NCI-H2081 (cell line): ENCODE data around the gene DENND4C.
"Not testable (repeated sequence)": the region's sequence is repeated elsewhere in the genome, so short reads cannot be mapped to it uniquely, and the experiment has no call there.

Source experiments
- DNase-seq, 2 experiments: peaks; one replicate each; lab custom pipeline; 2025; lab: John Stamatoyannopoulos, UW

DENND4C gene

DNA sequence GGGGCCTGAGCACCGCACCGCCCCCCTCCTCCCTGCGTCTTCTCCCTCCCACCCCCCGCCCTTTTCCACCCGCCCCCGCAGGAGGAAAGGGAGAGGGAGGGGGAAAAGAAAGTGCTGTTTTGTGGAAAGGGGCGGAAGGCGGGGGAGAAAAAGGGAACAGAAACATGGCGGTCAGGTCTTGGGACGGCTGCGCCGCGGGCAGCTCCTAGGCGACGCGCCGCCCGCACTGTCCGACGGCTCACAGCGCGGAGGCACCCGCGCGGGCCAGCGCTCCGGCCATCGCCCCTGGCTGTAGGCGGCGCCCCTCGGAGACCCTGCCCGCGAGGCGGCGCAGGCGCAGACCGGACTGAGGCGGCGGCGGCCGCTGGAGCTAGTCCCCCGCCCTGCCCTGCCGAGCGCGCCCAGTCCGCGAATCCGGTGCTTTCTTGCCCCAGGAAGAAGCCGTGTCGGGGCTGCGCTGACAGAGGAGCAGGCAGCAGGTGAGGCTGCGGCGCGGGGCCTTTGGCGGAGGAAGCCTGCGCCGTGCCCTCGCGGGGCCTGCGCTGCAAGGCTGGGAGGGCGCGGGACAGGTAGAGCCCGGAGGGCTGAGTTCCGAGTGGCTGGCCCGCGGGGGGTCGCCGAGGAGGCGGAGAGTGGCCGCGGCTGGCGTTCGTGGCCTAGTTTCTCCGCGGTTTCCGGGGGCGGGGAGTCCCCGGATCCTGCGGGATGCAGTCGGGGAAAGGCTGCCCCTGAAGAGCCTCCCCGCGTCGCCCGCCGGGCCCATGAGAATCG, at the start of gene DENND4C:
DENND4C (plus strand) TSS at position 339 of the 771 bp plus-strand sequence. CDS start 45,482 bp downstream, outside the sequence.
- peak; percentile 88 to 92 for DNase-seq

DNA sequence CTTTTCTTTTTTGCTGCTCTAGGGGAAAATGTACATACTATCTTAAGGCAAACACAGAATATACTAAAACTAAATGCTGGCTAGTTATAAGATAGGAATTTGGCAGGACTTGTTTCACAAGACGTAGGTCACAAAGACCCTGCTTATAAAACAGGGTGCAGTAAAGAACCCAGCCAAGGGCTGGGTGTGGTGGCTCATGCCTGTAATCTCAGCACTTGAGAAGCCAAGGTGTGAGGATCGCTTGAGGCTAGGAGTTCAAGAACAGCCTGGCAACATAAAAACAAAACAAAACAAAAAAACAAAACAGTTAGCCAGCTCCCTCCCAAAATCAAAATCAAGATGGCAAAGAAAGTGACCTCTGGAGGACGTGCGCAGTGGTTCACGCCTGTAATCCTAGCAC, 49.5 kb upstream of the DENND4C start:
- no peak for DNase-seq

DNA sequence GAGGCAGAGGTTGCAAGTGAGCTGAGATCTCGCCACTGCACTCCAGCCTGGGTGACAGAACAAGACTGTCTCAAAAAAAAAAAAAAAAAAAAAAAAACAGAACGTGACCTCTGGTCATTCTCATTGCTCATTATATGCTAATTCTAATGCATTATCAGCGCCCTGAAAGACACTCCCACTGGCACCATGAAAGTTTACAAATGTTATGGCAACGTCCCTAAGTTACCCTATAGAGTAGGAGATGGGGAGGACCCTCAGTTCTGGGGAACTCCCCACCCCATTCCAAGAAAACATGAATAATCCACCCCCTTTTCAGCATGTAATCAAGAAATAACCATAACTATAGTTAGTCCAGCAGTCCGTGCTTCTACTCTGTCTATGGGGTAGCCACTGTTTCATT, 48.9 kb upstream of the DENND4C start:
- no peak for DNase-seq

DNA sequence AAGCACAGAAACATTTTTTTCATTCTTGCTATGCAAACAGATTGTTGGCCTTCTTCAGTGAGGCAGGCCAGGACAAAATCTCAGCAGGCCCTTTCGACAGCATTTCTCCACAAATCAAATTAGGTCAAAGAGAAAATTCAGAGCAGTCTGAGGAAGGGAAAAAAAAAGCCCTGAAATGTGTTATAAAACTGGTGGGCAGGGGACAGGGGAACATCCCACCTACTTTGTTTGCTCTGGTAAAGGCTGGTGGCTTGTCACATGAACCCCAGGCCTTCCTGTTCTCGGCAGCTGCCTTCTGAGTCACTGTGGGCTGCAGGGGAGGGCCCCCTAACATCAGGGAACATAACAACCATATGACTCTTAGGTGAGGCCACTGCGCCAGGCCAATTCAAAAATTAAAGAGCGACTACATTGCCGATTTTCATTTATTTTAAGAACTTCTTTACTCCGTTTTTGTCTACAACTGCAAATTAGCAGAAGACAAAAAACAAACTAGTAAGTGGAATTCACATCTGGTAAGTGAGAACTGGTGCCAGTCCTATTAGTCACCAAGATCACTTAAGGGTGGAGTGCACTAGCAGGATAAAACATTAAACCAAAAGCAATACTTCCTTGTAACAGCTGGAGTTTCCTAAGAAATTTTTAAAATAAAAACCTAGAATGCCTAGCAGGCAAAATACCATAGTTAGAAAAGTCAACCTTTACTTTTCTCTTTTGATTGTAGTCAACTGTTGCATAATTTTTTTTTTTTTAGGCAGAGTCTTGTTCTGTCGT, 46.2 kb upstream of the DENND4C start:
- DNase-seq = peak in 1 of 2 experiments; percentile 15

DNA sequence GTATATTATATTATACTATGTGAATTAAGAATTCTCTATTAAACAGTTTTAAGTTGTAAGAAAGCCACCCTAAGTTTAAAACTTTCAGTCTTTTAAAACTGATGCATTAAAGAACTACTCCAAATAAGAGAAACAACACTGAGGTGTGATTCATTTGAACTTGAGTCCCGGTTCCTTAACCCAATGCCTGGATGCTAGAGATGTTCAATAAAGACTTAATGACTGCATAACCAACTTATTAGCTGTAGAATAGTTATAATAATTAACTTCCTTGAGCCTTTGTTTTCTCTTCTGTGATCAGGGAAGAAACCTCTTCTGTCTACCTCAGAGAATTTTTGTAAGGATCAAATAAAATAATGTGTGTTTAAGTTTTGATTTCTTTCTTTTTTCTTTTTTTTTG, 45.3 kb upstream of the DENND4C start:
- no peak for DNase-seq

DNA sequence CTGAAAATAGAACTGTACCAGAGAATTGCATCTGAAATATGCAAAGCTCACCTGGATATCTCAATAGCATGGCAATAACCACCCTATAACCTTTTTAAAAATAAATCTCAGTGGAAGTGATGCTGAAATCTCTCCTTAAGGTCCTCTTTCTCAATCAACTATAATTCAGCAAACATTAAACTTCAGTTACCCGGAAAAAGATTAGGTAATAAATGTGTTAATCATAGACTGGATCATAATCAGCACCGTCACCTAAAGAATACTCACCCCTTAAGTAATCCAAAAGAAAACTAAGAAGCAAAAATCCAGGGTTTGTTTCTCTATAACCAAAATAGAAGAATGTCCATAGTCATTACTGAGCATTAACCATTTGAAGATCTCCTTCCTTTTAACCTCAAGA, 44.3 kb upstream of the DENND4C start:
- no peak for DNase-seq

DNA sequence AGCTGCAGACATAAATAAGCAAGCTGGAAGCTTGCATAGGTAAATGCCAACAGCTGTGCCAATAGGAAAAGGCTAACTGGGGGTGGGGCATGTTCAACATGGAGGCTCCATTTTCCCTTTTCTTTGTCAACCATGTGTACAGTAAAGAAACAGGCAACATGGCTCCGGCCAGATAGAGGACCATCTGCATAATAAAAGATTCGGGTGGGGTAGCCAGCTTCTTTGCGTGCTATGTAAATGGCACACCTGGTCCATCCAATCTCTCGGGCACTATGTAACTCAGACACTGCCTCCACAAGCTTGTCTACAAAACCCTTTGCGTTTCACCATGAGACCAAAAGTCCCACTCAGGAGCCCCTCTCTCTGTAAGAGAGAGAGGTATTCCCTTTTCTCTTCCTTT, 41.7 kb upstream of the DENND4C start:
- no peak for DNase-seq

DNA sequence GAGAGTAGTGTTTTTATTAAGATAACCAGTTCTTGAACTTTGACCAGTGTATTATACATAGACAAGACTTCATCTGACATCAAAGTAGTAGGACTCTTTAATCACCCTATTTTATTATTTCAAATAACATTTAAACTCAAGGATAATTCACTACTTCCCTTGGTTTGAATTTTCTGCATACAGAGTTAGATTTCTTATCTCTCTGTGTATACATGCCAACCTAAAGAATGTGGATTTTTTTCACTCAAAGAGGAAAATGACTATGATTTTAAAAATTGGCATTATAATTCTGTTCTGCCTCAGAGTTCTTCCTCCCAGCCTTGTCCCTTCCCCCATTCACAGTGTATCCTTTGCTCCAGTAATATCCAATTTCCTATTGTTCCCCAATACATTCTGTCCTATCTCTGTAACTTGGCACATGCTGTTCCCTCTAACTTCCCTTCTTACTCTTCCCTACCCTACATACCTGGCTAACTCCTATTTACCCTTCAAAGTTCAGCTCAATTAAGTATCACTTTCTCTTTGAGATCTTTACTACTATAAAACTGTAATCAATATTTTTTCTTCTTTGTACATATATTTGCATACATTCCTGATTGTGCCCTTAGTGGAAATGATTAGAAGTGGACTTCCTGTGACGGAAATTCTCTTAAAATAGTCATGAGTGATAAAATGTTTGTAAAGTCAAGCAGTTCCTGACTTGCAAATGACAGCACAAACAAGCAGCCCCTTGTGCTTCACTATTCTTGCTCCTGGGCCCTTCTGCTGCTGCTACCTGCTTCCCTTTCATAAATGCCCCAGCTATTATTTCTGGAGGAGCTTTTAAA, 38.1 kb upstream of the DENND4C start:
- no peak for DNase-seq

DNA sequence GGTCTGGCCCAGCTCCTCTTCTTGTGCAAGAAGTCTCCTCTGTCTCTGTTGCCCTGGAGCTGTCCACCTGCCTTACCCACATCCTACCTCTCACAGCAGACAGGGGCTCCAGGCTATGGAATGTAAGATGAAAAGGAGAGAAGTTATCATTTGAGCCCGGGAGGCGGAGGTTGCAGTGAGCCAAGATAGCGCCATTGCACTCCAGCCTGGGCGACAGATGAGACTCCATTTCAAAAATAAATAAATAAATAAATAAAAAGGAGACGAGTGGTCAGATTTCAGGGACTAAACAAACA, 37.5 kb upstream of the DENND4C start:
- DNase-seq = no peak

DNA sequence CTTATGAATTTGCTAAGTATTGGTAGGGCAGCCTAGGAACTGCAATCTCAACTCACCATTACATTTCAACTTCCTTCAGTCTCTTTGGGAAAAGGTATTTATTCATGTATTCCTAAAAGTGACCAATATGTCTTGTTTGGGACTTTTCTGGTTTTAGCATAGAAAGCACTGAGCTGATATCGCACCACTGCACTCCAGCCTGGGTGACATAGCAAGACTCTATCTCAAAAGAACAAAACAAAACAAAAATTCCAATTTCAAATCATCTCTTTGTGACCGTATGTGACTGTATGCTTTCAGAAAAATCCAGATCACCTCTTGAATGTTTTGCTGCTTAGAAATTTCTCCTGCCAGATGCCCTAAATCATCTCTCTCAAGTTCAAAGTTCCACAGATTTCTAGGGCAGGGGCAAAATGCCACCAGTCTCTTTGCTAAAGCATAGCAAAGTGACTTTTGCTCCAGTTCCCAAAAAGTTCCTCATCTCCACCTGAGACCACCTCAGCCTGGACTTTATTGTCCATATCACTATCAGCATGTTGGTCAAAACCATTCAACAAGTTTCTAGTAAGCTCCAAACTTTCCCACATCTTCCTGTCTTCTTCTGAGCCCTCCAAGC, 37.0 kb upstream of the DENND4C start:
- not testable (repeated sequence) for DNase-seq

DNA sequence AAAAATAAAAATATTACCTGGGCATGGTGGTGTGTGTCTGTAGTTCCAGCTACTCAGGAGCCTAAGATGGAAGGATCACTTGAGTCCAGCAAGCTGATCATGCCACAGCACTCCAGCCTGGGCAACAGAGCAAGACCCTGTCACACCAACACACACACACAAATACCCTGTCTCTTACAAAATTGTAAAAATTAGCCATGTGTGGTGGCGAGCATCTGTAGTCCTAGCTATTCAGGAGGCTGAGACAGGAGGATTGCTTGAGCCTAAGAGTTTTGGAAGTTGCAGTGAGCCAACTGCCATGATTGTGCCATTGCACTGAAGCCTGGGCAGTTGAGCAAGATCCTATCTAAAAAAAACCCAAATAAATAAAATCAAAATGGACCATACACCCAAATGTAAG, 32.1 kb upstream of the DENND4C start:
- no peak for DNase-seq

DNA sequence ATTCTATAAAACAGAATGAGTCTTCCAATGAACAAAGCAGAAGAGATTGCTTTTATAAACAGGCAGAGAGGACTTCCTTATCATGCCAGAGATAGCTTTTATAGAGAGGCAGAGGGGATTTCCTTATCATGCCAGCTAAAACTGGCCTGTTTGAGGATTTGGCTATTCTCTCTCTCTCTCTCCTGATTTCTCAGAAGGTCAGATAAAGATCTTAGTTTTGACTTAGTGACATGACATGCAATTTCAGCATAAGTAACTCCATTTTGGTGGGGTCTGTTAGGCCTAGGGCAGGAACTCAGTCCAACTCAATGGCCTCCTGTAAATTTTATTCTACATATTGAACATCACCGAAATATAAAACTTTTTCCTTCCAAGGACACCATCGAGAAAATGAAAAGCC, 31.5 kb upstream of the DENND4C start:
- no peak for DNase-seq

DNA sequence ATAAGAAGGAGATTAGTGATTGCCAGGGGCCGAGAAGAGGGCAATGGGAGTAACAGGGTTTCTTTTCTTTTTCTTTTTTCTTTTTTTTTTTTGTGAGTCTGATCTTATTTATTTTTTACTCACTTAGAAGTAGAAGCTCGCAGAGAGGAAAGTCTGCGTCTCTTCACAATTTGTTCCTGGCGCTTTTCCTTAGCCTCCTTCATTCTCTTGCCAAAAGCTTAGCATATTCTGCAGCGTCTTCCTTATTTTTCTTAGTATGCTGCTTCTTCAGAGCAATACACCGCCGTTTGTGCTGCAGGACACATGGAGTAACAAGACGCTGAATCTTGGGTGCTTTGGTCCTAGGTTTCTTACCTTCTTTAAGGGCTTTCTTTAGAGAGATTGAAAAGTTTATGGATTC, 30.3 kb upstream of the DENND4C start:
- DNase-seq = no peak

DNA sequence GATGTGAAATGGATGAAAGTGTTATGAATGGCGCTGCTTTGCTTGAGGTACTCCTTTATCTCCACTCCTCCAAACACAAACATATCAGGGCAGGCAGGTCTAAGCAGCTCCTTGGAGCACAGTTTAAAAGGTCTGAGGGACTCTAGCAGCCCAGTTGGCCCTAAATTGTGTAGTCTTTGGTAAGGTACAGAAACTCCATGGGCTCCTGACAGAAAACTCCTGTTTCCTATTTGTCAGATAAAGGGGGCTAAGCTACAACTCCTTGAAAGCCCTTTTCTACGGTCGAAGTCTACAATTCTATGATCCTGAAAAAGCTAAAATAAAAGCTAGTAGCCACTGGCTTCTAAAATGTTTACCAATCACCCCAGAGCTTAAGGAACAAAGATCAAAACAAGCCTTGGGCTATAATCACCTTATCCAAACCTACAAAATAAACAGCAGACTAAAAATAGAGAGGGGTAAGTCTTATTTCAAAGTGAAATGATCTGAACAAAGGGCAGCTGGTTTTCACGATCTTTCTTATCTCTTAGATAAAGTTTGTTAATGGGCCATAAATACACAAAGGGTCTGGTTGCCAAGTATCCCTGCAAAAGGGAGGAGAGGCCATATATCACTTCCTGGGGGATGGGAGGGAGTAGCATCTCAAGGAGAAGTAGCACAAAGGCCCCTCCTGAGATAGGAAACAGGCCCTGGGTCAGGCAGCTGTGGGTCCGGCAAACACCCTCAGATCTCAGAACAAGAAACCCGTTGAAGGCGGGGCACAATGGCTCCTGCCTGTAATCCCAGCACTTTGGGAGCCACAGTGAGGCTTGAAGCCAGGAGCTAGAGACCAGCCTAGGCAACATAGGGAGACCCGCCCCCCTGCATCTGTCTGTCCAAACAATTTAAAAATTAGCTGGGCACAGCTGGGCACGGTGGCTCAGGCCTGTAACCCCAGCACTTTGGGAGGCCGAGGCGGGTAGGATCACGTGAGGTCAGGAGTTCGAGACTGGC, 28.3 kb upstream of the DENND4C start:
- DNase-seq = peak; percentile 3 to 19

DNA sequence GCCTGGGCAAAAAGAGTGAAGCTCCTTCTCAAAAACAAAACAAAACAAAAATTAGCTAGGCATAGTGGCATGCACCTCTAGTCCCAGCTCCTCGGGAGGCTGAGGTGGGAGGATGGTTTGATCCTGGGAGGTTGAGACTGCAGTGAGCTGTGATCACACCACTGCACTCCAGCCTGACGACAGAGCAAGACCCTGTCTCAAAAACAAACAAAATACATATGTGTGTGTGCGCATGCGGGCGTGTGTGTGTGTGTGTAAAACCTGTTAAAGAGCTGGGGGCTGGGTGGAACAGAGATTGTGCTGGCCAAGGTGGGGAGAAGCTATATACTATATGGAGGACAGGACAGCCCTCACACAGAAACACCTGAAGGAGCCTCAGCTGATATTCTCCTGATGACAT, 27.4 kb upstream of the DENND4C start:
- DNase-seq = no peak

DNA sequence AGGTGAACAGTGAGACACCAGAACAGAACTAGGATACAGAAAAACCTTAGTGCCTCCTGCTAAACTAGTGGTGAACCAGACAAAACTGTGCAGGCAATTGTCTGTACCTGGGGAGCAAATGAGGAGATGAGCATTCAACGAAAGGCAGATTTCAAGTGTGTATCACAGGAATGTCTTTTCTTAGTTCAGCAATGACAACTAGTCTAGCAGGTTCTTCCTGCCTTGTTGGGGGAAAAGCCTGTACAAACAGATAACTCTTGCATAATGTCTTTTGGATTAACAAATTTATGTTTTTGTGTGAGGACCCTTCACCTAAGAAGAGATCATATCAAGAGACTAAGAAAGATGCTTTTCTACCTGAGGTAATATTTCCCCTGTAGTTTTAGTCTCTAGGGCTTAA, 21.8 kb upstream of the DENND4C start:
- no peak for DNase-seq

DNA sequence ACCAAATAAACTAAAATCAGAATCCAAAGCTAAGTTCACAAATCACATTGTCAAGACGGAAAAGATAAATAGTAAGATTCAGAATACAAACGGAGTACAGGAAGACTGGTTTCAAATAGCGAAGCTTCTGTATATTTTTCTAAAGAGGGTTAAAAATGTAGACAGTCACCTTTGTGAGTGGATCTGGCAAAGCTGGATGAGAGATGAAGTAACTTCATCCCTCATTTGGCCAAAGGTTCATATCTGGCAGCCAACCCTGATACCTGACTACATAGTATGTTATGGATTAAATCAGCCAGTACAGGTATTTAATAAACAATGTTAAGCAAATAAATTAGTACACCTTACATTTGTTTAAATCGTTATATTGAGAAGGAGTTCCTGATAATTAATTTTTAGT, 21.3 kb upstream of the DENND4C start:
- no peak for DNase-seq

DNA sequence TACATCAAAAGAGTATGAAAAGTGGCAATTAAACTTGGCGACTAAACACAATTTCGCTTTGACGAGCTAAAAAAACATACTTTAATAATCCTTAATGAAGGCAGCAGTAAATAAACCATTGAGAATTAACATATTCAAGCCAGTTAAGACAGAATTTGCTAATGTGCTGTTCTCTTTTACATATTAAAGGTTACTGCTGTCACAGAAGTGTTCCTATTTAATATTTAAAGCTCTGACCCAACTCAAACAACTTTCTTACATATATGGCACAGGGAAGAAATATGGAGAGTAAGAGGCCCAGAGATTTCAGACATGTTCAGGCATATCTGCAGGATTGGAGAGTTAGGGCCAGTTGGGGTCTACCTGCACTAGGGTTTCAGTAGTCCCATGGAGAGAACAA, 16.7 kb upstream of the DENND4C start:
- no peak for DNase-seq

DNA sequence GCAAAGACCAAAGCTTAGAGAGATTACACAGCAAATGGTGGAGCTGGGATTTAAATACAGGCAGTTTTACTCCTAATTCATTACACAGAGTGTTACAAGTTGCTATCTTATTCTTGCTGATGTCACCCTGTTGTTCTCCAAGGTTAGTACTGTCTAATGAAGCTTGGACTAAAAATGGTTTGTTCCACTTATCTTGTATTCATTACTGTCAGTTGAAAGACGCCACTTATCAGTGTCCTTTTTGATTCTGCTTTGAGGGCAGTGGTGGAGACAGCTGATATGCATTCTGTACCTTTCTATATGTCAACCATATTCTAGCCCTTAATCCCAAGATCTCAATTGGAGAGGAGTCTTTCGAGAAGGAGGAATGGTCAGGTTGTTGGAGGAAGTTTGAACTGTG, 14.0 kb upstream of the DENND4C start:
- no peak for DNase-seq

DNA sequence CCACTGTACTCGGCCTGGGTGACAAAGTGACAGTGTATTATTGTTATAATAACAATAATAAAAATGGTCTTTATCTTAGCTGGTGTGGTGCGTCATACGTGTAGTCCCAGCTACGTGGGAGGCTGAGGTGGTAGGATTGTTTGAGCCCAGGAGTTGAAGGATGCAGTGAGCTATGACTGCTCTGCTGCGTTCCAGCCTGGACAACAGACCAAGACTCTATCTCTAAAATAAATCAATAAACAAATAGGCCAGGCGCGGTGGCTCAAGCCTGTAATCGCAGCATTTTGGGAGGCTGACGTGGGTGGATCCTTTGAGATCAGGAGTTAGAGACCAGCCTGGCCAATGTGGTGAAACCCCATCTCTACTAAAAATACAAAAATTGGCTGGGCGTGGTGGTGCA, 9.2 kb upstream of the DENND4C start:
- DNase-seq = no peak

DNA sequence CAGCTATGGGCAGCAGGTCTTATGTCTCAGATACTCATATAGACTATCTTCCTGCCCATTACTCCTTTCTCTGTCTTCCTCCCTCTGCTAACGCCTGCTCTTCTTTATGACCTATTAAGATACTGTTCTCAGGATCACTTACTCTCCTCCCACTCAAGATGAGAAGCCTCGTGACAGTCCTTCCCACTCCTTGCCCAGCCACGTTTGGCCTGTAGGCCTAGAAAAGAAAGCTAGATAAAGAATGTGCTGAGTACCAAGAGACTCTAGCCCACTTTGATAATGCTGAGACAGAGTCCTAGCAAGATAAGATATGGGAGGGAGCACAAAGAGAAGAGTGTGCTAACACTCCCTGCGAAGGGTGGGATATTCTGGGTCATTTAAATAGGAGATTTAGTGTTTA, 6.8 kb upstream of the DENND4C start:
- no peak for DNase-seq
